ENCODE measurements around the gene SMIM5. TPM values are rescaled to one million over a fixed set of nuclear protein-coding genes. Genes with fewer than 3 reads are reported as not detected.
"Not testable (repeated sequence)": the region's sequence is repeated elsewhere in the genome, so short reads cannot be mapped to it uniquely, and the experiment has no call there.

SMIM5 gene
- total RNA-seq, 2 donors from 2014 or later: 0.06 to 0.32 TPM

DNA sequence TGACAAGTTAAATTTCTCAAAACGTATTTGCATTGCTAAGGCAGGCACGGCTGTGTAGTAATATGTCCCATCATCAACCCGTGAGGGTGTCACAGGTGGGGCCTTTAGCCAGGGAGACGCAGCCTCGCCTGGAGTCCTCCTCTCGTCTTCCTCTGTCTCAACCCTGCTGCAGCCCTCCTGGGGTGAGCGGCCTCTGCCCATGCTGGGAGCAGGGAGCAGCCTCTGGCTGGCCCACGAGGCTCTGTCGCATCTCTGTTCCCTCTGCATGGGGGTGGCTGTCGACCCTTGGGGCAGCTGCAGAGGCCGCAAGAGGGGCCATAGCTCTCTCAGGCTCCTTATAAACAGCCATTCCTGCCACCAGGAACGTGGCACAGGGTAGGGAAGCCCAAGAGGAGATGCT is 806 bp upstream of the SMIM5 start:
- ATAC-seq (no peak), DNase-seq (ENCODE audit: low spot score in 2 of 2) (no peak)
- H3K27ac Mint-ChIP-seq: no peak overlapping the region
- no peaks in the 10 kb centered on the region for H3K9me3 Mint-ChIP-seq
- no peaks in the 10 kb centered on the region for H3K36me3 Mint-ChIP-seq

DNA sequence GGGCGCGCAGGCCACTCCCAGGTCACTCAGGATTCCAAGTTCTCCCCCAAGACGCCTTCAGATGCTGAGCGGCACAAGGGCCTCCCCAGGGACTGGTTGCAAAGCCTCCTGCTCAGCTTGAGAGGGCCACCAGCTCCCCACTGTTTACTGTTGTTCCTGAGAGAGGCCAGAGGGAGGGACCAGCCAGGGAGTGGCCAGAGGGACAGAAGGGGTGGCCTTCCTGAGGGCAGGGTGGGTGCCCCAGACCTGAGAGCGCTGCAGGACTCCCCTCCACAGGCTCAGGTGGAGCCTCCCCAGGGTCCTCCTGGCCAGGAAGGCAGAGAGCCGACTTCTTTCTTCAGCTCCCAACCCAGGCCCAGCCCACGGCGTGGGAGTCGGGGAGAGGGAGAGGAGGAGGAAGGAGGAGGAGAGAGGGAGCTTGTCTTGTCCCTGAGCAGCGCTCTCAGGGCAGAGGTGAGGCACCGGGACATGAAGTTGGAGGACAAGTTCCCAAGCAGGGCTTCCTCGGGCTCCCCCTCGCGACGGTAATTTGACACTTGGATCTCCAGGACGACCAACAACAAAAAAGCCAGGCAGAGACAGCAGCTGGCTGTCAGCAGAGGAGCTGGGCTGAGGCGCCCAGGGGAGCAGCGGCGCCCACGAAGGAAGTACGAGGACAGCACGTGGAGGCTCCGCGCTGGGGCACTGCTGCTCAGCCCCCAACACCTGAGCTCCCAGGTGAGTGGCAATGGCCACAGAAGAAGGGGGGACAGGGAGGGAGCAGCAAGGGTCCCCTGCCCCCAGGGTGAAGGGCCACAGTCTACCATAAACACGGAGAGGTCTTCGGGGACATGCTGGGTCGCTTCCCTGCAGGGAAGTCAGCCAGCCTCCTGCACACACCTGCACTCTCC is 497 bp downstream of the SMIM5 start:
- H3K36me3 Mint-ChIP-seq: no peaks in the 10 kb centered on the region
- DNase-seq (ENCODE audit: low spot score in 2 of 2): peak in 1 of 2 donors; percentile 52
- no peak overlapping the region for H3K27ac Mint-ChIP-seq
- no peaks in the 10 kb centered on the region for H3K9me3 Mint-ChIP-seq
- ATAC-seq: peak in 1 of 2 donors; percentile 29

- DNase-seq (ENCODE audit: low spot score in 2 of 2) (no peak), ATAC-seq (no peak)
- Mint-ChIP-seq H3K36me3 (no peaks in the 10 kb centered on the region), H3K27ac (no peak overlapping the region), H3K9me3 (no peaks in the 10 kb centered on the region)
Observed at GRCh38 chr17:75634376-75634740, 1.1 kb downstream of the SMIM5 start.

DNA sequence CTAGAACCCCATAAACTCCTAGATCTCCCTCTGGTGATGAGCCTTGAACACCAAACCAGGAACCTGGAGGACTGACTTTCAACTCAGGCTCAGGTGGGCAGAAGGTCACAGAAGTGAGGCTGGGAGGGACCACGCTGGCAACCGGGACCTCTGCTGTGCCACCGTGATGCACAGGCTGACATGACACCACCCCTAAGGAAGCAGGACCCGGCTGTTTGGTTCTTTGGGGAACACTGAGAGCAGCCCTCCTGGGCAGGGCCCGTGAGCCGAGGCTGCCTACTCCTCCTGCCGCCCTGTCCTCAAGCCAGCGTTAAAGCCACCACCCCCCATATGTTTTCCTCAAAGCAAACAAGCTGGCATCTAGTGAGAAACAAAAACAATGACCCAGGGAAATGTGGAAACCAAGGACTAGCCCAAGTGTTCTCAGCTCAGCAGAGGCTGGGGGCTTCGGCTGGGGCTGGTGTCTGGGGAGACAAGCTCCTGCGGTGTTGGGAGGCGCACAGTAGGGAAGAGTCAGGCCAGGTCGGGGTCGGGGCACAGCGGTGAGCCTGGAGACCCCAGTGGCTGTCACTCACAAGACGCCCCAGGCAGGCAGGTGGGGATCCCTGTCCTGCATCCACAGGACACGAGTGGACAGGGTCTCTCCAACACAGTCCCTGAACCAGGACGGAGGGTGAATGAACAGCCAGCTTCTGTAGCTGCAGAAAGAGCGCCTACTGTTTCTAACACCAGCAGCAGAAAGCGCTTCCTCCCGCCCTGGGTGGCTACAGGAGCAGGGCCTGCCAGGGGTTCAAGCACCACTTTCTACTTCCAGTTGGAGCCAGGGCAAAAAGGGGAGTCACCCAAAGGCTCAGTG is 1.7 kb downstream of the SMIM5 start:
- Mint-ChIP-seq H3K9me3 (no peaks in the 10 kb centered on the region), H3K36me3 (no peaks in the 10 kb centered on the region), H3K27ac (no peak overlapping the region)
- no peak for DNase-seq (ENCODE audit: low spot score in 2 of 2)
- no peak for ATAC-seq

DNA sequence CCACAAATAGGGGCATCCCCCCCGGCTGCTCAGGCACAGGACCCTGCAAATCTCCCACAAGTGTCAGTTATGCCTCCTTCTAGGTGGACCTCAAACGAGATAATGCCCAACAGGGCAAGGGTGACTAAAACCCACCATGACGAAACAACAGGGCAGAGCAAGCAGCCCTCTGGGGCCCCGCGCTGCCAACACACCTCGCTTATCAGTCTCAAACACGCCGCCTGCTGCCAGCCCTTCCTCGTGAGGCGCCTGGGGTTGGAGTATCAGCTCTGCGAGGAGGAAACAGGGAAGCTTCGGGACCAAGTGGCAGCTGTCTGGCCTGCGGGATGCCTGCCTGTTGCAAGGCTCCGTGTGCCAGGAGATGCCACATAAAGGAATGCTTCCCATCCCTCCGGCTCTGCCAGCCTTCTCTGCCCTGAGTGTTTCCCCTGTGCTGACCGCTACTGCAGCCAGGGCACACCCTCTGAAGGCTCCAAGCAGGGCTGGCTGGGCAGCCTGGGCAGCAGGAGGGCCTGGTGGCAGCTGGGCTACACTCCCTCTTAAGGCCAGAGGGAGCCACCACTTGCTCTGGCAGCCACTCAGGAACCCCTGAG is 2.5 kb downstream of the SMIM5 start:
- H3K27ac Mint-ChIP-seq: no peak overlapping the region
- H3K36me3 Mint-ChIP-seq: no peaks in the 10 kb centered on the region
- DNase-seq (ENCODE audit: low spot score in 2 of 2) (no peak), ATAC-seq (no peak)
- no peaks in the 10 kb centered on the region for H3K9me3 Mint-ChIP-seq

DNA sequence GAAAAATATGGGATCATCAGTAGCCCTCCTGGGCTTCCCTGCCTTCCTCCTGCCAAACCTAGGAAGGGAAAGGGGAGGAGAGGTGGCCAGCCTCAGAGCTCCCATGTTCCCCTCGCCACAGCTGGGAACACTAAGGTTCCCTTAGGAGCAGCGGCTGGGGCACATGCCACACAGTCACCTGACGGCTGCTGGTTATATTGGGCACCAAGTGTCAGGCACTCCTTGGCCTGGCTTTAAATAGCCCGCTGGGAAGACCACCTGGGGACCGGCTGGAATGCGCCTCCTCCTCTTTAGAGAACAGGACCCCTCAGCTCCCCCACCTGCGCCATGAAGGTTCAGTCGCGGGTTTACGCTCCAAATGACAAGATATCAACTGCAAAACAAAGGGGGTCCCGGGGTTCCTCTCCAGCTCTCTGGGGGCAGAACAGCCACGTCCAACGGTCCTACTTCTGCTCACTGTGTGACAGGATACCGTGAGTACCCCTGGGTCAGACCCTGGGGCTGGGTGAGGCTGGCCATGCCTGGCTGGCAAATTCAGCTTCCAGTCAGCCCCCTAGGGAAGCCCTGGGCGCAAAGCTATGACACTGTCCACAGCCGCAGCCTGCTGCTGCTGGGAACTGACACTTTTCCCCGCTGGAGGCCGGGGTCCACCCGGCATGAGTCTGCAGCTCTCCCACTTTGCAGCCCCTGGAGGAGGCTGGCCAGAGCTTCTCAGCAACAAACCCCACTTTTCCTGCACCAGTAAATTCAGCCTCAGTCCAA is 3.3 kb downstream of the SMIM5 start:
- Mint-ChIP-seq H3K36me3 (no peaks in the 10 kb centered on the region), H3K27ac (no peak overlapping the region), H3K9me3 (no peaks in the 10 kb centered on the region)
- no peak for ATAC-seq
- DNase-seq (ENCODE audit: low spot score in 2 of 2): no peak

GRCh38 chr17:75637143-75637538 is 3.9 kb downstream of the SMIM5 start:
- no peak for ATAC-seq
- H3K27ac Mint-ChIP-seq: no peak overlapping the region
- no peaks in the 10 kb centered on the region for H3K36me3 Mint-ChIP-seq
- no peaks in the 10 kb centered on the region for H3K9me3 Mint-ChIP-seq
- no peak for DNase-seq (ENCODE audit: low spot score in 2 of 2)

- no peaks in the 10 kb centered on the region for H3K36me3 Mint-ChIP-seq
- DNase-seq (ENCODE audit: low spot score in 2 of 2): no peak
- no peak for ATAC-seq
- no peak overlapping the region for H3K27ac Mint-ChIP-seq
- H3K9me3 Mint-ChIP-seq: no peaks in the 10 kb centered on the region
Observed at GRCh38 chr17:75637551-75637950, 4.3 kb downstream of the SMIM5 start.

- not testable (repeated sequence) for H3K36me3 Mint-ChIP-seq; H3K9me3 Mint-ChIP-seq; ATAC-seq; DNase-seq (ENCODE audit: low spot score in 2 of 2); H3K27ac Mint-ChIP-seq
Observed at GRCh38 chr17:75638039-75638438, 4.8 kb downstream of the SMIM5 start.

DNA sequence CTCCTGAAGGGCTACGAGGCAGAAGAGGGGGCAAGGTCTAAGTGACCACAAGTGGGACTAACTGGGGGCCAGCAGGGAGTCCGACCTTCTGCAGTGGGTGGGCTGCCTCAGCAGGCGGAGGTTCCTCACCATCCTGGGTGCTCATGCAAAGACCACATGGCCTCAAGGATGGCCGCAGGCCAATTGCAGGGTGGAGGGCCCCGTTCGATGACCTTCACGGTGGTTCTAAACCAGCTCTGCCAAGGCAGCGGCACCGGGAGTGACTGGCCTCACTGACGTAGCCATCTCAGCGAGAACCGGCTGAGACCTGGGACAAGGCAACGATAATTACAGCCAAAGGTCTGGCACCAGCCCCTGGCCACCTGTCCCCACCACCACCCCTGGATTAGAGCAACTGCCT is 5.7 kb downstream of the SMIM5 start:
- no peaks in the 10 kb centered on the region for H3K9me3 Mint-ChIP-seq
- no peak overlapping the region for H3K27ac Mint-ChIP-seq
- H3K36me3 Mint-ChIP-seq: no peaks in the 10 kb centered on the region
- DNase-seq (ENCODE audit: low spot score in 2 of 2): no peak
- ATAC-seq: no peak

GRCh38 chr17:75639327-75639726 is 6.1 kb downstream of the SMIM5 start:
- Mint-ChIP-seq H3K36me3 (no peaks in the 10 kb centered on the region), H3K9me3 (no peaks in the 10 kb centered on the region)

GRCh38 chr17:75639771-75640555 is 6.7 kb downstream of the SMIM5 start:
- Mint-ChIP-seq H3K9me3 (no peaks in the 10 kb centered on the region), H3K27ac (no peak overlapping the region), H3K36me3 (no peaks in the 10 kb centered on the region)
- DNase-seq (ENCODE audit: low spot score in 2 of 2) (no peak), ATAC-seq (no peak)

More at GRCh38 chr17:75639327-75639726, 6.1 kb downstream of the SMIM5 start:
- no peak for ATAC-seq
- H3K27ac Mint-ChIP-seq: no peak overlapping the region
- no peak for DNase-seq (ENCODE audit: low spot score in 2 of 2)

DNA sequence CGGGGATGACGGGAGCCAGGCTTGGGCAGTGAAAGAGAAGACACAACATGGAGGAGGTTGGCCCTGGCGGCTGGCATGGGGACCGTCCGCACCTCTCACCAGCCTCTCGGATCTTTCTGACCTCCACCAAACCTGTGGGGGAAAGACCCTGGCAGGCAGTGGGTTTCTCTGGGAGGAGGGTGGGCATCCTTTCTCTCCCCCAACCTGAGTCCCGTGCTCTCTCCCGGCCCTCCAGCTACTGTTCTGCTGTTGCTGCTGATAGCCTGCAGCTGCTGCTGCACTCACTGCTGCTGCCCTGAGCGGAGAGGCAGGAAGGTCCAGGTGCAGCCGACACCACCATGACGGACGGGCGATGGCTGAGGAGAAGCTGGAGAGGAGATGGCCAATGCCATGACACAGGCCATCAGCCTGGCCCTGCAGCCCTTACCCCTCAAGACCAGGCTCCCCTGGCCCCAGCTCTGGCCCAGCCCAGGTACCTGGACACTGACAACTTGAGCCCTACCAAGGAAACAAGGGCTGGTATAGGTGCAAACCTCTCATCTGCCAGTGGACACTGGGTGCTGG is 7.4 kb downstream of the SMIM5 start:
- Mint-ChIP-seq H3K36me3 (no peaks in the 10 kb centered on the region), H3K9me3 (no peaks in the 10 kb centered on the region), H3K27ac (no peak overlapping the region)
- no peak for ATAC-seq
- no peak for DNase-seq (ENCODE audit: low spot score in 2 of 2)

DNA sequence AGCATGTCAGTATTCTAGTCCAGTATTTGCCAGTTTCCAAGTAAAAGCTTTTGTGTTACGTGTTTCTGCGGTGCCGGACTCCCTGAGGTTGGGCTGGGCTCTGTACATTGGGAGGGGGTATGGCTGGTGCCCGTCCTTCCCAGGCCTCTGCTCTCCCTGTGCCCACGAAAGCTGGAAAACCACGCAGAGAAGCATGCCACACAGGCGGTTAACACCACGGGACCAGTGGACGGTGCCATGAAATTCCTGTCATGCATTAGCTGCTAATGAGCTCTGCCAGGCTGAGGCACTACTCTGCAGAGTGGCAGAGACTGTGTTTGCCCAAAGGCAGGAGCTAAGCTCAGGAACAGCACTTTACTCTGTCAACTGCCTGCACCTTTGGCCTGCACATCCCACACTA is 8.1 kb downstream of the SMIM5 start:
- Mint-ChIP-seq H3K9me3 (no peaks in the 10 kb centered on the region), H3K36me3 (no peaks in the 10 kb centered on the region), H3K27ac (no peak overlapping the region)
- DNase-seq (ENCODE audit: low spot score in 2 of 2) (no peak), ATAC-seq (no peak)

DNA sequence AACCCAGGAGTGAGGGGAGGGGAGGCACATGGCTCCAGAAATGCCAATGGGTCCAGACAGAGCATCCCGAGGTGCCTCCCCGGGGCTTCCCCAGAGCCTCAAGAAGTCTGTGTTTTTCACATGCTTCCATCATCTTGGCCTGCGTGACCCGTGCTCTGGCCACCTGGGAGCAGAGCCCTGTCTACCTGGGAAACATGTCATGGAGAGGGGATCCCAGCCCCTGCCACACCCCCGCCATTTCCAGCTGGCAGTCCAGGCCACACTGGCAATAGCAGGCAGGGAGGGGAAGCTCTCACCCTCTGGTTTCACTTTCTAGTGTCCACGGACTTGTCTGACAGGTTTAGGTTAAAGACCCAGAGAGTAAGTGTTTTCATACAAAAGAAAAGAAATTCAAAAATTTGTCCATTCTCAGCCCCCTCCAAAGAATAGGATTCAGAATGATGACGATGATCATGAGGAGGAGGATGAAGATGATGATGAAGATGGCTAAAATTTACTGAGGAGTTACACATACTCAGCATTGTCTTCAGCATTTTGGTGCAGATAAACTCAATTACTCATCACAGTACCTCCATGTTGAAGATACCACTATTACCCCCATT is 9.0 kb downstream of the SMIM5 start:
- H3K27ac Mint-ChIP-seq: peak overlapping the region in 1 of 2 donors; percentile 36
- H3K9me3 Mint-ChIP-seq: no peaks in the 10 kb centered on the region
- DNase-seq (ENCODE audit: low spot score in 2 of 2) (no peak), ATAC-seq (no peak)
- H3K36me3 Mint-ChIP-seq: no peaks in the 10 kb centered on the region

Measured in activated naive CD4-positive, alpha-beta T cell treated with anti-CD3 and anti-CD28 coated beads, Interleukin-2, amount 50 U/mL, for 72 hours (primary cell).